CD4-positive, alpha-beta T cell (primary cell): Measurements from ENCODE around the gene CDH12. TPM values are rescaled to one million over a fixed set of nuclear protein-coding genes. Genes with fewer than 3 reads are reported as not detected.

Source experiments
- ATAC-seq: fragments of 200-7000 bp; cut with Tn5 transposase; one replicate; pipeline ENCODE4 v1.10.0; 2022; ENCODE audit warnings: mild to moderate bottlenecking; ENCODE audit not compliant: poor library complexity
- CTCF ChIA-PET: fragments of 350-600 bp; sonication (Branson Sonifier 250); formaldehyde crosslinking; loops from one replicate; lab custom pipeline; 2021; ENCODE audit warnings: antibody characterized with exemption, inconsistent platforms; lab: Charles Lee
- POLR2A ChIA-PET: fragments of 350-600 bp; sonication (Branson Sonifier 250); formaldehyde crosslinking; loops from one replicate; lab custom pipeline; 2021; ENCODE audit warnings: antibody characterized with exemption, inconsistent platforms; lab: Charles Lee
- DNase-seq, 14 experiments: peaks; one replicate each; pipeline ENCODE4 v3.0.0-alpha.2; 2013 to 2020; ENCODE audit warnings: mixed read lengths in 2 of 14
- H3K27ac ChIP-seq, 2 donors: one replicate each; pipeline versions ENCODE4 v1.5.1 to v1.7.0; 2013; ENCODE audit warnings: low read length in 2 of 2, low read depth in 1 of 2, mild to moderate bottlenecking in 1 of 2
- H3K27me3 ChIP-seq, 2 experiments: 1 replicate in 1 of 2; 2 replicates in 1 of 2; pipeline versions ENCODE4 v1.6.1 to v1.7.0; 2013; ENCODE audit warnings: low read length in 2 of 2, control low read depth in 1 of 2, mild to moderate bottlenecking in 1 of 2, moderate library complexity in 1 of 2; ENCODE audit not compliant: insufficient read depth in 2 of 2, control insufficient read depth in 1 of 2
- H3K36me3 ChIP-seq: one replicate; pipeline ENCODE4 v1.6.1; 2013; ENCODE audit warnings: low read length, control low read depth; ENCODE audit not compliant: insufficient read depth
- H3K4me1 ChIP-seq: one replicate; pipeline ENCODE4 v1.6.1; 2013; ENCODE audit warnings: low read length, control low read depth; ENCODE audit not compliant: insufficient read depth
- H3K4me3 ChIP-seq: one replicate; pipeline ENCODE4 v1.5.1; 2013; ENCODE audit warnings: mild to moderate bottlenecking, low read length, moderate library complexity
- H3K9me3 ChIP-seq, 2 experiments: 1 replicate in 1 of 2; 2 replicates in 1 of 2; pipeline versions ENCODE4 v1.6.1 to v1.7.0; 2013; ENCODE audit warnings: low read length in 2 of 2, mild to moderate bottlenecking in 2 of 2, control low read depth in 1 of 2, moderate library complexity in 1 of 2; ENCODE audit not compliant: control insufficient read depth in 1 of 2, insufficient read depth in 1 of 2
- H3K27ac Mint-ChIP-seq: one replicate; pipeline ENCODE4 v1.8.0; 2020; ENCODE audit warnings: mixed read lengths
- H3K27me3 Mint-ChIP-seq: one replicate; pipeline ENCODE4 v1.8.0; 2021; ENCODE audit warnings: mixed read lengths
- H3K36me3 Mint-ChIP-seq: one replicate; pipeline ENCODE4 v1.8.0; 2021; ENCODE audit warnings: low read depth, mixed read lengths
- H3K4me1 Mint-ChIP-seq: one replicate; pipeline ENCODE4 v1.8.0; 2021; ENCODE audit warnings: low read depth, mixed read lengths
- H3K4me3 Mint-ChIP-seq: one replicate; pipeline ENCODE4 v1.8.0; 2020; ENCODE audit warnings: mild to moderate bottlenecking, mixed read lengths
- H3K9me3 Mint-ChIP-seq: one replicate; pipeline ENCODE4 v1.8.0; 2020; ENCODE audit warnings: mixed read lengths
- CTCF ChIP-seq: fragments of 200-600 bp; IDR thresholded peaks from one replicate; pipeline ENCODE4 v1.8.0; 2022; ENCODE audit warnings: antibody characterized with exemption, mild to moderate bottlenecking
- intact Hi-C, 2 experiments: fragments of 100-400 bp; cut with DNase I in 1 of 2; cut with micrococcal nuclease in 1 of 2; formaldehyde crosslinking; loops; one replicate each; pipeline versions ENCODE4 v1.15.1 to v1.9.0; 2023 to 2025; cut with DNase I, micrococcal nuclease
- total RNA-seq, 174 experiments: library from RNA in 2 of 174; stranded (reverse) in 2 of 174; gene quantifications; one replicate each; pipeline ENCODE4 v1.2.3 and lab custom pipeline; 2021 to 2026

Gene CDH12
- total RNA-seq, 2 experiments from 2014 or later = not detected

- no peak for ATAC-seq
- Histone ChIP-seq H3K4me1 (no peaks in the 10 kb centered on the region), H3K36me3 (no peaks in the 10 kb centered on the region), H3K4me3 (no peak overlapping the region), H3K9me3 (no peaks in the 10 kb centered on the region), H3K27ac (no peak overlapping the region), H3K27me3 (no peaks in the 10 kb centered on the region)
- Mint-ChIP-seq H3K4me1 (no peaks in the 10 kb centered on the region), H3K4me3 (no peak overlapping the region), H3K9me3 (peaks cover 5% of the 10 kb centered on the region), H3K36me3 (no peaks in the 10 kb centered on the region), H3K27me3 (no peaks in the 10 kb centered on the region), H3K27ac (no peak overlapping the region)
- CTCF ChIA-PET = no interaction called here
- no peak for TF ChIP-seq CTCF
- POLR2A ChIA-PET = no interaction called here
- DNase-seq = no peak
- intact Hi-C loops = no loop called here
Measured at GRCh38 chr5:22250528-22250927, 602.6 kb downstream of the CDH12 start.

DNA sequence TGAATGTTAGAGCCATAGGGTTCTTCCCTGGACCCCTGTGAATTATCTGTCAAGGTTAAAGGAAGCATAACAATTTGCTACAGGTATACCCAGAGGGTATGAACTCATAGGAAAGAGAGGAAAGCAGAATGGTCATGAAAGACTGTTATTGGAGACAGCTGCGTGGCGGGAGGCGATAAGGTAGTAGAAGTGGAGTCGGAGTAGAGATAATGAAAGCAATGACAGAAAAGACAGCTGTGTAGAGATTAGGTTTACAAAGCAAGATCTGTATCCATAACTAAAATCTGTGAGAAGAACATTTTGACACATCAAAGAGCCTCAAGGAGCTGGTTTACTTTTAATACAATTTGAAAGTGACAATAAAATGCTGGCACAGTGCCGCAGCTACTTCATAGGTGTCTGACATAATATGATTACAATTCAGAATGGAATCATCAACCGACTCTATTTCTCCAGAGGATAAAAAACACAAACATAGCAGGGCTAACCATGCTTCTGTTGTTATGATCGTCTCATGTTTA is 603.9 kb downstream of the CDH12 start:
- TF ChIP-seq CTCF = no peak
- Histone ChIP-seq H3K36me3 (no peaks in the 10 kb centered on the region), H3K4me1 (no peaks in the 10 kb centered on the region), H3K4me3 (no peak overlapping the region), H3K27me3 (no peaks in the 10 kb centered on the region), H3K27ac (no peak overlapping the region), H3K9me3 (peaks cover 0 to 4% of the 10 kb centered on the region in 2 experiments)
- no peaks in the 10 kb centered on the region for H3K4me1 Mint-ChIP-seq
- DNase-seq (no peak), ATAC-seq (no peak)
- peaks cover 5% of the 10 kb centered on the region for H3K9me3 Mint-ChIP-seq
- no peaks in the 10 kb centered on the region for H3K36me3 Mint-ChIP-seq
- POLR2A ChIA-PET = no interaction called here
- H3K27me3 Mint-ChIP-seq = no peaks in the 10 kb centered on the region
- H3K4me3 Mint-ChIP-seq = no peak overlapping the region
- intact Hi-C loops = no loop called here
- CTCF ChIA-PET = no interaction called here
- no peak overlapping the region for H3K27ac Mint-ChIP-seq

DNA sequence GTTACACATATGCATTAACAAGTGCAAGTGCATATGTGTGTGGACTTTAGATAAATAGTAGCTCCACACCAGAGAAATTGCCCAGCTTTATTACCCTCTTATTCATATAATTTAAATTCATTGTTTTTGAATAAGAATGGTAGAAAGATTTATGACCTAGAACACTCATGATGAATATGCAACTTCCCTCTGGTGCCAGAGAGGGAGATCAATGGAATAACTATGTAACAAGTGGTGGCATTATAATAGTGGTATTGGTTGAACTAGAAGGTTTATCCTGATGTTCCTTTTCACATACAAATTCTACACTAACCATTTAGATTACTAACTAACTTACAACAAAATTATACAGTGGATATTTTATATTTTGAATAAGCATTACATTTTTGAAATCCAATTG is 607.4 kb downstream of the CDH12 start:
- no peaks in the 10 kb centered on the region for H3K36me3 ChIP-seq
- H3K9me3 ChIP-seq = peaks cover 0 to 4% of the 10 kb centered on the region in 2 experiments
- Mint-ChIP-seq H3K4me3 (no peak overlapping the region), H3K27me3 (no peaks in the 10 kb centered on the region), H3K36me3 (no peaks in the 10 kb centered on the region), H3K27ac (no peak overlapping the region), H3K9me3 (peaks cover 8% of the 10 kb centered on the region), H3K4me1 (no peaks in the 10 kb centered on the region)
- H3K4me1 ChIP-seq = no peaks in the 10 kb centered on the region
- H3K27ac ChIP-seq = no peak overlapping the region
- ATAC-seq (no peak), DNase-seq (no peak)
- ChIA-PET CTCF (no interaction called here), POLR2A (no interaction called here)
- TF ChIP-seq CTCF = no peak
- H3K27me3 ChIP-seq = no peaks in the 10 kb centered on the region
- intact Hi-C loops = no loop called here
- no peak overlapping the region for H3K4me3 ChIP-seq
